Activated T-cell treated with anti-CD3 and anti-CD28 coated beads, Interleukin-2, amount 50 U/mL, for 48 hours (primary cell): Measurements from ENCODE around the gene PML.
A peak's percentile ranks its signal among the peaks of the same experiment; 100 is the strongest.
"Not testable (repeated sequence)": the region's sequence is repeated elsewhere in the genome, so short reads cannot be mapped to it uniquely, and the experiment has no call there.

Experiments
- DNase-seq, 2 experiments: peaks; one replicate each; pipeline ENCODE4 v3.0.0-alpha.2; 2020

Gene PML

GRCh38 chr15:73959801-73960200 lies 34.7 kb upstream of the PML start:
- DNase-seq, result no peak

- DNase-seq, result not testable (repeated sequence)
Measured at GRCh38 chr15:73960472-73961070, 33.9 kb upstream of the PML start.

- DNase-seq, result no peak
Measured at GRCh38 chr15:73962433-73962832, 32.1 kb upstream of the PML start.

GRCh38 chr15:73964736-73965093 lies 29.8 kb upstream of the PML start:
- peak; percentile 94 to 96 for DNase-seq

- peak; percentile 81 for DNase-seq
Measured at GRCh38 chr15:73965094-73965757, 29.3 kb upstream of the PML start.

GRCh38 chr15:73965758-73966113 lies 28.8 kb upstream of the PML start:
- DNase-seq, result no peak

GRCh38 chr15:73968461-73968860 lies 26.1 kb upstream of the PML start:
- no peak for DNase-seq

GRCh38 chr15:73969151-73969759 lies 25.3 kb upstream of the PML start:
- no peak for DNase-seq

GRCh38 chr15:73972984-73973682 lies 21.4 kb upstream of the PML start:
- peak; percentile 88 to 90 for DNase-seq

GRCh38 chr15:73973683-73974200 lies 20.8 kb upstream of the PML start:
- DNase-seq, result not testable (repeated sequence)

GRCh38 chr15:73975440-73976125 lies 18.9 kb upstream of the PML start:
- not testable (repeated sequence) for DNase-seq

GRCh38 chr15:73978896-73979295 lies 15.6 kb upstream of the PML start:
- no peak for DNase-seq

- no peak for DNase-seq
Measured at GRCh38 chr15:73979636-73980035, 14.9 kb upstream of the PML start.

- DNase-seq, result peak; percentile 39 to 46
Measured at GRCh38 chr15:73981761-73982221, 12.7 kb upstream of the PML start.

GRCh38 chr15:73982222-73982962 lies 12.1 kb upstream of the PML start:
- DNase-seq, result peak; percentile 59 to 67

- no peak for DNase-seq
Measured at GRCh38 chr15:73983211-73983727, 11.2 kb upstream of the PML start.

GRCh38 chr15:73983773-73984172 lies 10.7 kb upstream of the PML start:
- DNase-seq, result no peak

GRCh38 chr15:73984208-73984979 lies 10.1 kb upstream of the PML start:
- DNase-seq, result no peak

GRCh38 chr15:73985101-73985873 lies 9.2 kb upstream of the PML start:
- no peak for DNase-seq

- DNase-seq, result no peak
Measured at GRCh38 chr15:73986055-73986775, 8.3 kb upstream of the PML start.
